Mesendoderm (in vitro differentiated cells): ENCODE data around the gene MYOD1.

Experiments
- DNase-seq: peaks from one replicate; pipeline ENCODE4 v3.0.0; 2013
- H2AK5ac ChIP-seq: 2 replicates; pipeline ENCODE4 v1.6.1; 2013; ENCODE audit warnings: low read length, inconsistent platforms
- H2BK120ac ChIP-seq: 2 replicates; pipeline ENCODE4 v1.6.1; 2013; ENCODE audit warnings: low read depth, mild to moderate bottlenecking, low read length, moderate library complexity, mixed read lengths
- H2BK15ac ChIP-seq: replicated peaks from 2 replicates; pipeline ENCODE4 v1.6.1; 2013; ENCODE audit warnings: low read depth, mild to moderate bottlenecking, moderate library complexity
- H2BK5ac ChIP-seq: 2 replicates; pipeline ENCODE4 v1.6.1; 2013; ENCODE audit warnings: low read length, inconsistent platforms
- H3K18ac ChIP-seq: 2 replicates; pipeline ENCODE4 v1.6.1; 2013; ENCODE audit warnings: mild to moderate bottlenecking, low read length, mixed read lengths
- H3K23ac ChIP-seq: one replicate; pipeline ENCODE4 v1.6.1; 2013; ENCODE audit warnings: low read length
- H3K27ac ChIP-seq: 2 replicates; pipeline ENCODE4 v1.5.1; 2013; ENCODE audit warnings: low read depth, mild to moderate bottlenecking, inconsistent platforms, low read length, moderate library complexity
- H3K27me3 ChIP-seq: 2 replicates; pipeline ENCODE4 v1.6.1; 2013; ENCODE audit warnings: low read length, control low read depth, mild to moderate bottlenecking, inconsistent platforms; ENCODE audit not compliant: insufficient read depth, poor library complexity
- H3K36me3 ChIP-seq: 2 replicates; pipeline ENCODE4 v1.6.1; 2013; ENCODE audit warnings: low read length, inconsistent platforms; ENCODE audit not compliant: control insufficient read depth, insufficient read depth
- H3K4ac ChIP-seq: one replicate; pipeline ENCODE4 v1.6.1; 2013; ENCODE audit warnings: low read depth, mild to moderate bottlenecking, low read length, moderate library complexity
- H3K4me1 ChIP-seq: 2 replicates; pipeline ENCODE4 v1.6.1; 2013; ENCODE audit warnings: low read depth, low read length, inconsistent platforms; ENCODE audit not compliant: control insufficient read depth
- H3K4me2 ChIP-seq: 2 replicates; pipeline ENCODE4 v1.6.1; 2013; ENCODE audit warnings: low read length
- H3K4me3 ChIP-seq: 2 replicates; pipeline ENCODE4 v1.5.1; 2013; ENCODE audit warnings: mild to moderate bottlenecking, low read length
- H3K56ac ChIP-seq: one replicate; pipeline ENCODE4 v1.6.1; 2013; ENCODE audit warnings: low read length
- H3K79me1 ChIP-seq: 2 replicates; pipeline ENCODE4 v1.6.1; 2013; ENCODE audit warnings: low read length, inconsistent platforms
- H3K79me2 ChIP-seq: 2 replicates; pipeline ENCODE4 v1.6.1; 2013; ENCODE audit warnings: mild to moderate bottlenecking, low read length; ENCODE audit not compliant: control insufficient read depth, insufficient read depth
- H3K9ac ChIP-seq: 2 replicates; pipeline ENCODE4 v1.6.1; 2013; ENCODE audit warnings: low read length, inconsistent platforms
- H4K5ac ChIP-seq: one replicate; pipeline ENCODE4 v1.6.1; 2013; ENCODE audit warnings: low read length
- H4K8ac ChIP-seq: one replicate; pipeline ENCODE4 v1.6.1; 2013; ENCODE audit warnings: low read depth, mild to moderate bottlenecking, control low read depth, low read length, moderate library complexity
- WGBS: extraction: QIAGEN DNeasy Blood & Tissue Kit; methylation state at CpG from one replicate; pipeline ENCODE4 v1.1.7; 2013; ENCODE audit warnings: low lambda C conversion rate, missing lambda C conversion rate; ENCODE audit not compliant: insufficient coverage; ENCODE audit errors: extremely low coverage; 5-methylcytosine and 5-hydroxymethylcytosine counted together

The MYOD1 gene

GRCh38 chr11:17746096-17746495 is 26.7 kb downstream of the MYOD1 start:
- Histone ChIP-seq H3K18ac (no peak overlapping the region), H3K56ac (no peak overlapping the region), H3K36me3 (no peaks in the 10 kb centered on the region), H3K9ac (no peak overlapping the region), H3K27ac (no peak overlapping the region), H3K79me1 (no peaks in the 10 kb centered on the region), H3K4me1 (no peaks in the 10 kb centered on the region), H3K4me2 (no peak overlapping the region), H2AK5ac (no peak overlapping the region), H3K23ac (no peak overlapping the region), H2BK5ac (no peak overlapping the region), H4K5ac (no peak overlapping the region), H3K4ac (no peak overlapping the region), H3K27me3 (no peaks in the 10 kb centered on the region), H4K8ac (no peak overlapping the region), H3K79me2 (no peaks in the 10 kb centered on the region), H3K4me3 (no peak overlapping the region), H2BK120ac (no peak overlapping the region), H2BK15ac (no peak overlapping the region)
- no CpG with 5 or more reads among the region's 11 CpGs for WGBS
- no peak for DNase-seq

GRCh38 chr11:17747131-17747955 is 28.0 kb downstream of the MYOD1 start:
- no peak for DNase-seq
- Histone ChIP-seq H3K79me2 (no peaks in the 10 kb centered on the region), H3K27me3 (no peaks in the 10 kb centered on the region), H2AK5ac (no peak overlapping the region), H3K27ac (no peak overlapping the region), H3K18ac (no peak overlapping the region), H3K56ac (no peak overlapping the region), H3K4me3 (no peak overlapping the region), H3K9ac (no peak overlapping the region), H3K23ac (no peak overlapping the region), H4K5ac (no peak overlapping the region), H3K79me1 (no peaks in the 10 kb centered on the region), H2BK5ac (no peak overlapping the region), H2BK120ac (no peak overlapping the region), H4K8ac (no peak overlapping the region), H2BK15ac (no peak overlapping the region), H3K4ac (no peak overlapping the region), H3K4me2 (no peak overlapping the region), H3K36me3 (no peaks in the 10 kb centered on the region), H3K4me1 (no peaks in the 10 kb centered on the region)
- no CpG with 5 or more reads among the region's 19 CpGs for WGBS

GRCh38 chr11:17748044-17748443 is 28.7 kb downstream of the MYOD1 start:
- Histone ChIP-seq H3K36me3 (no peaks in the 10 kb centered on the region), H3K79me1 (no peaks in the 10 kb centered on the region), H3K18ac (no peak overlapping the region), H3K79me2 (no peaks in the 10 kb centered on the region), H3K27me3 (no peaks in the 10 kb centered on the region), H4K8ac (no peak overlapping the region), H3K4ac (no peak overlapping the region), H2BK15ac (no peak overlapping the region), H3K9ac (no peak overlapping the region), H3K23ac (peak overlapping the region; percentile 45), H3K4me1 (no peaks in the 10 kb centered on the region), H2BK120ac (no peak overlapping the region), H3K27ac (no peak overlapping the region), H3K4me2 (no peak overlapping the region), H3K56ac (no peak overlapping the region), H3K4me3 (no peak overlapping the region), H2AK5ac (no peak overlapping the region), H2BK5ac (no peak overlapping the region), H4K5ac (no peak overlapping the region)
- WGBS: no CpG with 5 or more reads among the region's 8 CpGs
- DNase-seq: no peak

- H2BK120ac ChIP-seq: no peak overlapping the region
- no peaks in the 10 kb centered on the region for H3K79me1 ChIP-seq
- no peak overlapping the region for H2BK15ac ChIP-seq
- no peak overlapping the region for H3K4ac ChIP-seq
- H2AK5ac ChIP-seq: no peak overlapping the region
- H3K9ac ChIP-seq: no peak overlapping the region
- H3K56ac ChIP-seq: no peak overlapping the region
- H3K18ac ChIP-seq: no peak overlapping the region
- H3K23ac ChIP-seq: no peak overlapping the region
- H4K5ac ChIP-seq: no peak overlapping the region
- no peak overlapping the region for H4K8ac ChIP-seq
- H2BK5ac ChIP-seq: no peak overlapping the region
- no peaks in the 10 kb centered on the region for H3K79me2 ChIP-seq
- H3K27me3 ChIP-seq: no peaks in the 10 kb centered on the region
- no peaks in the 10 kb centered on the region for H3K36me3 ChIP-seq
- whole genome bisulfite sequencing: no CpG with 5 or more reads among the region's 19 CpGs
- H3K4me2 ChIP-seq: no peak overlapping the region
- H3K4me1 ChIP-seq: no peaks in the 10 kb centered on the region
- no peak overlapping the region for H3K27ac ChIP-seq
- DNase-seq: no peak
- no peak overlapping the region for H3K4me3 ChIP-seq
Measured at GRCh38 chr11:17748761-17749721, 29.7 kb downstream of the MYOD1 start.

- H3K27ac ChIP-seq: no peak overlapping the region
- no peak overlapping the region for H3K18ac ChIP-seq
- H2AK5ac ChIP-seq: no peak overlapping the region
- H3K79me1 ChIP-seq: no peaks in the 10 kb centered on the region
- DNase-seq: no peak
- H3K23ac ChIP-seq: no peak overlapping the region
- no peaks in the 10 kb centered on the region for H3K79me2 ChIP-seq
- H3K36me3 ChIP-seq: no peaks in the 10 kb centered on the region
- H2BK15ac ChIP-seq: no peak overlapping the region
- H2BK5ac ChIP-seq: no peak overlapping the region
- no peaks in the 10 kb centered on the region for H3K4me1 ChIP-seq
- no peak overlapping the region for H3K4me3 ChIP-seq
- no peak overlapping the region for H3K4ac ChIP-seq
- H2BK120ac ChIP-seq: no peak overlapping the region
- H4K5ac ChIP-seq: no peak overlapping the region
- H3K27me3 ChIP-seq: no peaks in the 10 kb centered on the region
- H3K56ac ChIP-seq: no peak overlapping the region
- no CpG with 5 or more reads among the region's 13 CpGs for WGBS
- H4K8ac ChIP-seq: no peak overlapping the region
- H3K4me2 ChIP-seq: no peak overlapping the region
- H3K9ac ChIP-seq: no peak overlapping the region
Measured at GRCh38 chr11:17750013-17750800, 30.8 kb downstream of the MYOD1 start.
